Endothelial cell (in vitro differentiated cells): ENCODE data around the gene SLIT1. TPM values are rescaled to one million over a fixed set of nuclear protein-coding genes. Genes with fewer than 3 reads are reported as not detected.

Source experiments
- DNase-seq: peaks from one replicate; pipeline ENCODE4 v3.0.0; 2021; ENCODE audit warnings: low spot score
- H3K27ac Mint-ChIP-seq: one replicate; pipeline ENCODE4 v1.8.0; 2021; ENCODE audit warnings: mixed read lengths, inconsistent platforms; ENCODE audit not compliant: unreplicated experiment
- H3K27me3 Mint-ChIP-seq: one replicate; pipeline ENCODE4 v1.8.0; 2021; ENCODE audit warnings: mild to moderate bottlenecking, moderate library complexity, mixed read lengths, inconsistent platforms; ENCODE audit not compliant: unreplicated experiment
- H3K36me3 Mint-ChIP-seq: one replicate; pipeline ENCODE4 v1.8.0; 2021; ENCODE audit warnings: mild to moderate bottlenecking, low read depth, mixed read lengths, inconsistent platforms; ENCODE audit not compliant: unreplicated experiment
- H3K4me1 Mint-ChIP-seq: one replicate; pipeline ENCODE4 v1.8.0; 2021; ENCODE audit warnings: mild to moderate bottlenecking, mixed read lengths, inconsistent platforms; ENCODE audit not compliant: unreplicated experiment
- H3K4me3 Mint-ChIP-seq: one replicate; pipeline ENCODE4 v1.8.0; 2021; ENCODE audit warnings: mild to moderate bottlenecking, mixed read lengths, inconsistent platforms; ENCODE audit not compliant: unreplicated experiment
- H3K9me3 Mint-ChIP-seq: one replicate; pipeline ENCODE4 v1.8.0; 2021; ENCODE audit warnings: mixed read lengths, inconsistent platforms; ENCODE audit not compliant: unreplicated experiment
- total RNA-seq: library from RNA; stranded (reverse); fragmentation: NEBNext Ultra II Directional; extraction: Animal tissue kit (Norgen Biotek cat#: 25700); gene quantifications from one replicate; pipeline ENCODE4 v1.2.1, GENCODE V29; 2021; ENCODE audit not compliant: unreplicated experiment
- TF ChIP-seq, protein P1 (sequence below): fragments of 200-600 bp; sonication (generic); IDR thresholded peaks from one replicate; pipeline ENCODE4 v1.5.0; 2021; ENCODE audit warnings: antibody characterized with exemption; ENCODE audit not compliant: unreplicated experiment

SLIT1 gene
- total RNA-seq, 1 donor from 2014 or later: 0.54 TPM

DNA sequence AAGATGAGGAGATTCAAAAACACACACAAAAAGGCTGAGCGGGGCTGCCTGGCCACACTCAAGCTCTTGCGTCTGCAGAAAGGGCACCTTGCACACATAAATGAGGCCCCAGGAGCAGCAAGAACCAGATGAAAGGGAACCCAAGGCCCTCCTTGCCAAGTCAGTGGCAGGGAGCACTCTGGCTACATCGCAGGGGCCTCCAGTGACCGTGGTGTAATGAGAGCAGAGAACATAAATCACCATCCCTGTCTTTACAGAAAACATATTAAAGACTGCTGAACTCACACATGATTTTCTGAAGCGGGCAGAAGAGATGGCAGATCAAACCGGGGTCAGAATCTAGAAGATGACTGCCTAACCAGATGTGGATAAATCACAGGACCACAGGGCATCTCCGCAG lies 80.5 kb downstream of the SLIT1 start:
- H3K27me3 Mint-ChIP-seq: peaks cover 2% of the 10 kb centered on the region
- no peak overlapping the region for H3K27ac Mint-ChIP-seq
- no peak overlapping the region for H3K4me3 Mint-ChIP-seq
- no peaks in the 10 kb centered on the region for H3K9me3 Mint-ChIP-seq
- H3K4me1 Mint-ChIP-seq: peaks cover 2% of the 10 kb centered on the region
- no peaks in the 10 kb centered on the region for H3K36me3 Mint-ChIP-seq
- TF ChIP-seq, protein P1, sequence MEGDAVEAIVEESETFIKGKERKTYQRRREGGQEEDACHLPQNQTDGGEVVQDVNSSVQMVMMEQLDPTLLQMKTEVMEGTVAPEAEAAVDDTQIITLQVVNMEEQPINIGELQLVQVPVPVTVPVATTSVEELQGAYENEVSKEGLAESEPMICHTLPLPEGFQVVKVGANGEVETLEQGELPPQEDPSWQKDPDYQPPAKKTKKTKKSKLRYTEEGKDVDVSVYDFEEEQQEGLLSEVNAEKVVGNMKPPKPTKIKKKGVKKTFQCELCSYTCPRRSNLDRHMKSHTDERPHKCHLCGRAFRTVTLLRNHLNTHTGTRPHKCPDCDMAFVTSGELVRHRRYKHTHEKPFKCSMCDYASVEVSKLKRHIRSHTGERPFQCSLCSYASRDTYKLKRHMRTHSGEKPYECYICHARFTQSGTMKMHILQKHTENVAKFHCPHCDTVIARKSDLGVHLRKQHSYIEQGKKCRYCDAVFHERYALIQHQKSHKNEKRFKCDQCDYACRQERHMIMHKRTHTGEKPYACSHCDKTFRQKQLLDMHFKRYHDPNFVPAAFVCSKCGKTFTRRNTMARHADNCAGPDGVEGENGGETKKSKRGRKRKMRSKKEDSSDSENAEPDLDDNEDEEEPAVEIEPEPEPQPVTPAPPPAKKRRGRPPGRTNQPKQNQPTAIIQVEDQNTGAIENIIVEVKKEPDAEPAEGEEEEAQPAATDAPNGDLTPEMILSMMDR: no peak
- no peak for DNase-seq

DNA sequence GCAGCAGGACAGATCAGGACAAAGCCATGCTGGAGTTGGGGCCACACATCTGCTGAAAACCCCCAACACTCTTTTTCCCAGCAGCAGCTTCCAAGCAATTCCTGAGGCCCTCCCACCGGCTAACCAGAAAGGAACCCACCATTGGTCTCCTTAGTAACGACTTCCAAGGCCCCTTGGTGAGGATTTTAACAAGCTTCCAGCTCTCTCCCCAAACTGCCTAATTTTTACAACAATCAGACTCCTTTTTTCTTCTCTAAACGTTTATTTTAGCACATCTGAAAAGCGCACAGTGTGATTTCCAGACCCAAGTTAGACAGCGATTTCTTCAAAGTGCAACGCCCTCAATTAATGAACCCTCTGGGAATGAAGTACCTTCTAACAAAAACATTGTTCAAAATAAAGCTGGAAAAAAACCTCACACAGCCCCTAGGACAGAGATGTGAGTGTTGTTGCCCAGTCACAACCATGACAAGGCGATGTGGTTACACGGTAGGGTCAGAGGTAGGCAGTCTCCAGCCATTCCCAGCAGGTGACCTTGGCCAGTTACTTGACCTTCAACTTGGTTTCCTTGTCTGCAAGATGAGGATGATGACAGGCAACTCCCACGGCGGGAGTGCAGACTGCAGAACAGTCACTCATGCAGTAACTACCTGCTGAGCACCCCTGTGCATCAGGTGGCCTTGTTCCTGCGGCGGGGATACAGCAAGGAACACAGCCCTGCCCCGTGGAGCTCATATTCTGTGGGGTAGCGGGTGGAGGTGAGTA lies 82.3 kb downstream of the SLIT1 start:
- DNase-seq: no peak
- TF ChIP-seq, protein P1: no peak
- Mint-ChIP-seq H3K36me3 (no peaks in the 10 kb centered on the region), H3K9me3 (no peaks in the 10 kb centered on the region), H3K27me3 (peaks cover 3% of the 10 kb centered on the region), H3K4me1 (peaks cover 8% of the 10 kb centered on the region), H3K27ac (no peak overlapping the region), H3K4me3 (no peak overlapping the region)

DNA sequence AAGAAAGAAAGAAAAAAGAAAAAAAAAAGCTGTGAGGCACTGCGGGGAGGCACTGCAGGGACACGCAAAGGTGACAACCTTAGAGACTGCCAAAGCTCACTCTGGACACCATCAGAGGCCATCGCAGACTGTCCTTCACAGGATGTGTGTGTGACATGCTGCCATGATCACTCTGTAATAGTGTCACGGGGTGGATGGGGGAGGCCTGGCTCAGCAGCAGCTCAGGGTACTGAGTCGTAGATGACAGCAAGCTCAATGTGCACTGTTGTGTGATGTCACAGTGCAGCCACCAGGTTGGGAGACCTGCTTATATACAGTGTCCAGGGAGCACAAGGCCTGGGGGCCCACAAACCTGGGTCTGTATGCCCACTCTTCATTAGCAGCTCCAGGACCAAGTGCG lies 83.3 kb downstream of the SLIT1 start:
- Mint-ChIP-seq H3K36me3 (no peaks in the 10 kb centered on the region), H3K9me3 (no peaks in the 10 kb centered on the region), H3K27ac (no peak overlapping the region), H3K4me3 (no peak overlapping the region), H3K27me3 (peaks cover 3% of the 10 kb centered on the region), H3K4me1 (peaks cover 14% of the 10 kb centered on the region)
- DNase-seq: no peak
- TF ChIP-seq, protein P1: no peak

DNA sequence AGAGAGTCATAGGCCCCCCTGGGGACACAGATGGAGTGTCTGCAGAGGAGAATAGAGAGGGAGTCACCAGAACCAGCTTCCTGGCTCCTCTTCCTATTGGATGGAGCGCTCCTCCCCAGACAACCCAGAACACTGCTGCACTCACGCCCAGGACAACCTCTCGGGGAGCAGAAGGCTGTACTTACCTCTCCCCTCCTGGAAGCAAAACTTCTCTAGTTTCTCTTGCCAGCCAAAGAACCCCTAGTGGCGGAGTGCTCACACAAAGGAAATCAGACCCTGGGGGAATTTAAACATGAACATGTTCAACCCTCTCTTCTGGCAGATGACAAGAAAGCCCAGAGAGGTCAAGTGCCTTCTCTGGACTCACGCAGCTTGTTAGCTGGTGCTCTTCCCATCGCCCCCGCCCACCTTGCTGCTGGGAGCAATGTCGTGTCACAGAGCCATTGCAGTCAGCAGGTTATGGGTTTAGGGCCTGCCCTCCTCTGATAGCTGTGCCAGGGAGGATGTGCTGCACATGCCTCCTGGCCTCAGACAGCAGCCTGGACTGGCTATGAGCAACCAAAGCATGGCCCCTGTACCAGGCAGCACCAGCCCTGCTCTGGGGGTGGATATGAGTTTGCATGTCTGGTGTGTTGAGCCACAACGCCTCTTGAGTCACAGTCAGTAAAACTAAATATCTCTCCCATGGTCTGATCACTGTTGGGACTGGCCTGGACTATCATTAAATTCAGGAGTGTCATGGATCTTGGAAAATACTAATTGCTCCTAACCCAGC lies 84.4 kb downstream of the SLIT1 start:
- DNase-seq: no peak
- H3K4me1 Mint-ChIP-seq: peaks cover 21% of the 10 kb centered on the region
- H3K36me3 Mint-ChIP-seq: no peaks in the 10 kb centered on the region
- no peak overlapping the region for H3K27ac Mint-ChIP-seq
- peaks cover 3% of the 10 kb centered on the region for H3K27me3 Mint-ChIP-seq
- no peaks in the 10 kb centered on the region for H3K9me3 Mint-ChIP-seq
- TF ChIP-seq, protein P1: no peak
- no peak overlapping the region for H3K4me3 Mint-ChIP-seq

DNA sequence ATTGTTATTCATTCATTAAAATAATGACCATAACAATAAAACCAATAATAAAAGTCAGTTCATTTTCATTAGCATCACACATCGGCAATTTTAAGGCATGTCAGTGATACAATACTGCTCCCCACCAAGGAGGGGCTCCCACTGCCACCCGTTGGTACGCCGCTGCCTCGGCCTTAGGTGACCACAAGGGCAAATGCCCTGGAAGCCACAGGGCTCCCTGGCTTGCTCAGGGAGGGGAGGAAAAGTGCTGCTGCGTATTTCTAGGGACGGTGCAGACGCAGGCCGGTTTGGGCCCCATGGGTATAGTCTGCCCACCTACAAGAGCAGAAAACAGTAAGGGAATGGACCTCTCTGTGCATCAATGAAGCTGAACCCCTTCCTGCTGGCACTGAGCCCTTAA lies 85.1 kb downstream of the SLIT1 start:
- Mint-ChIP-seq H3K4me3 (no peak overlapping the region), H3K36me3 (no peaks in the 10 kb centered on the region), H3K9me3 (no peaks in the 10 kb centered on the region), H3K27ac (no peak overlapping the region), H3K4me1 (peaks cover 27% of the 10 kb centered on the region), H3K27me3 (peaks cover 3% of the 10 kb centered on the region)
- no peak for DNase-seq
- TF ChIP-seq, protein P1: no peak
